Heart left ventricle (tissue), 16 donors: ENCODE results near the gene WNT11. TPM values are rescaled to one million over a fixed set of nuclear protein-coding genes. Genes with fewer than 3 reads are reported as not detected.

ENCODE experiments used
- ATAC-seq, 4 donors: fragments of 200-7000 bp; cut with Tn5 transposase; one replicate each; pipeline ENCODE4 v1.9.1; 2020 to 2022; ENCODE audit warnings: moderate library complexity in 4 of 4, mild to moderate bottlenecking in 3 of 4, moderate number of reproducible peaks in 1 of 4
- DNase-seq, 5 donors: peaks; one replicate each; pipeline ENCODE4 v3.0.0-alpha.2; 2020
- H3K27ac ChIP-seq, 12 donors: fragments of 200-600 bp; sonication (generic) in 4 of 12; one replicate each; pipeline versions ENCODE4 v1.5.0 to v1.8.0; 2016 to 2022; ENCODE audit warnings: mild to moderate bottlenecking in 2 of 12
- H3K27me3 ChIP-seq, 9 donors: fragments of 200-600 bp; sonication (generic) in 2 of 9; one replicate each; pipeline versions ENCODE4 v1.5.1 to v1.8.0; 2016 to 2022; ENCODE audit warnings: mild to moderate bottlenecking in 3 of 9
- H3K36me3 ChIP-seq, 9 donors: fragments of 200-600 bp; sonication (generic) in 2 of 9; one replicate each; pipeline versions ENCODE4 v1.5.0 to v1.8.0; 2018 to 2022; ENCODE audit warnings: mild to moderate bottlenecking in 2 of 9
- H3K4me1 ChIP-seq, 12 donors: fragments of 200-600 bp; sonication (generic) in 4 of 12; one replicate each; pipeline versions ENCODE4 v1.5.0 to v1.8.0; 2016 to 2022; ENCODE audit warnings: mild to moderate bottlenecking in 3 of 12
- H3K4me3 ChIP-seq, 12 donors: fragments of 200-600 bp; sonication (generic) in 4 of 12; one replicate each; pipeline versions ENCODE4 v1.5.0 to v1.8.0; 2017 to 2022; ENCODE audit warnings: mild to moderate bottlenecking in 9 of 12, moderate library complexity in 4 of 12
- H3K9me3 ChIP-seq, 12 donors: fragments of 200-600 bp; sonication (generic) in 4 of 12; one replicate each; pipeline versions ENCODE4 v1.5.0 to v1.8.0; 2016 to 2022; ENCODE audit warnings: mild to moderate bottlenecking in 1 of 12
- CTCF ChIP-seq, 12 donors: fragments of 200-600 bp; sonication (generic) in 4 of 12; IDR thresholded peaks; one replicate each; pipeline versions ENCODE4 v1.5.0 to v1.8.0; 2018 to 2022; ENCODE audit warnings: antibody characterized with exemption in 12 of 12, mild to moderate bottlenecking in 5 of 12
- POLR2A ChIP-seq, 2 donors: fragments of 450-650 bp; IDR thresholded peaks; one replicate each; pipeline ENCODE4 v1.6.1; 2017; ENCODE audit warnings: antibody characterized with exemption in 2 of 2, mild to moderate bottlenecking in 2 of 2, moderate library complexity in 2 of 2
- WGBS, 4 donors: extraction: QIAGEN DNeasy Blood & Tissue Kit in 2 of 4; methylation state at CpG; one replicate each; pipeline versions ENCODE4 v1.1.5 to v1.1.7; 2013 to 2018; 5-methylcytosine and 5-hydroxymethylcytosine counted together
- intact Hi-C, 10 donors: fragments of 100-400 bp; cut with DNase I; formaldehyde crosslinking; loops; one replicate each; pipeline versions ENCODE4 v1.11.1 to v1.14.2; 2022
- long read RNA-seq, 3 donors: library from polyadenylated mRNA; unstranded; transcript quantifications; one replicate each; pipeline ENCODE4 v2.0.0, GENCODE V29; 2020 to 2021
- polyA plus RNA-seq, 2 donors: library from polyadenylated mRNA; stranded (reverse); fragments of 200-250 nt; gene quantifications; one replicate each; pipeline ENCODE4 v1.2.3, GENCODE V29; 2013
- total RNA-seq, 9 donors: library from RNA; depleted of rRNA in 2 of 9; stranded (reverse); fragments of >200 nt in 2 of 9; fragmentation: NEBNext Ultra II Directional in 3 of 9; extraction: Animal tissue kit (Norgen Biotek cat#: 25700) in 3 of 9; gene quantifications; one replicate each; pipeline versions ENCODE4 v1.1.0 to v1.2.4, GENCODE V29; 2016 to 2023
- donor health status: ischemic (EF 13 %, LVEDD 7.1; RV severe dilation, severe dysfunction).
- donor health status: healthy with polysubstance abuse.
- donor health status: DM: no; HTN: yes; CAD: no.
- donor health status: DM: no; HTN: no; CAD: no.
- donor health status: ischemic (EF 25% LVEDD 6.9; RV normal size, moderate dysfunction).
- donor health status: ischemic (EF 25% LVEDD 5.7; RV mildly dilated, moderate dysfunction).
- donor health status: healthy.
- donor health status: DM: yes; HTN: yes; CAD: no.
- donor health status: ischemic (EF 35%, LVEDD 5.7; RV mildly dilated, moderate dysfunction).
- donor health status: nonischemic (EF 11% LVEDD 7.7; RV severe dilation, severe dysfunction).
- donor health status: DM: yes; HTN: yes; CAD: no.
- donor health status: PGD.
- donor health status: ischemic (EF 29% LVEDD 5.4; RV normal size, mild dysfunction).
- donor health status: nonischemic (EF 23%, LVEDD 6.1; RV moderate dilation, normal function).

Gene WNT11
- total RNA-seq (10 to 100 TPM in 2 of 9 donors, 1 to 10 TPM in 7; 5.0 to 20.9 (median 9.2) TPM), polyA plus RNA-seq (1 to 10 TPM; 3.8 to 6.7 TPM)
- long read RNA-seq, donor 1, partial matches to known transcripts = 2 of 23 reads
- long read RNA-seq, donor 1, other reads (novel, unspliced or antisense) = 18 of 23 reads
- long read RNA-seq, donor 2, partial matches to known transcripts = 1 of 7 reads
- long read RNA-seq, donor 2, other reads (novel, unspliced or antisense) = 4 of 7 reads
- long read RNA-seq, donor 3, partial matches to known transcripts = 0 of 9 reads
- long read RNA-seq, donor 3, other reads (novel, unspliced or antisense) = 8 of 9 reads

- 0 to 1% (median 1%) methylated on average over 64 to 80 of the region's 80 CpGs for WGBS, 4 donors
- Histone ChIP-seq H3K27ac (peak within 1 kb of the TSS in 2 of 12 donors; percentile 44 to 84), H3K9me3 (no peaks in the 10 kb centered on the region), H3K27me3 (peaks cover 0 to 62% (median 0%) of the 10 kb centered on the region in 9 donors), H3K4me3 (peak within 1 kb of the TSS; percentile 6 to 82 (median 68)), H3K4me1 (peaks cover 0 to 61% (median 34%) of the 10 kb centered on the region in 12 donors), H3K36me3 (no peaks in the 10 kb centered on the region)
- TF ChIP-seq POLR2A (IDR thresholded peaks at IDR 0.05) (no peak), CTCF (IDR thresholded peaks at IDR 0.05) (peak in 3 of 12 donors; percentile 12 to 23 (median 15))
- ATAC-seq = peak in 3 of 4 donors; percentile 19 to 36 (median 31)
- peak; percentile 61 to 76 (median 66) for DNase-seq
- intact Hi-C loops = loop anchor here (1.0 to 10.0 kb wide), 15 partner anchors 111 to 478 kb away; partner anchors contain the start of genes GVQW3 (in 2 of the 10), THAP12 (in 2 of the 10) and EMSY (in 1 of the 10)
Measured at GRCh38 chr11:76206327-76207081, at the start of gene WNT11. TSS of gene WNT11 (minus strand) at chr11:76206502. CDS start at chr11:76206407, 95 bp downstream.

- H3K27ac ChIP-seq = no peak overlapping the region
- H3K36me3 ChIP-seq = no peaks in the 10 kb centered on the region
- intact Hi-C loops = no loop called here
- peaks cover 0 to 14% (median 0%) of the 10 kb centered on the region in 12 donors for H3K4me1 ChIP-seq
- ATAC-seq = no peak
- TF ChIP-seq CTCF (IDR thresholded peaks at IDR 0.05) (no peak), POLR2A (IDR thresholded peaks at IDR 0.05) (no peak)
- H3K9me3 ChIP-seq = peaks cover 0 to 12% (median 0%) of the 10 kb centered on the region in 12 donors
- H3K4me3 ChIP-seq = no peak overlapping the region
- peak in 1 of 5 donors; percentile 40 for DNase-seq
- WGBS, 4 donors = 81 to 90% (median 87%) methylated on average over 9 of the region's 9 CpGs
- H3K27me3 ChIP-seq = no peaks in the 10 kb centered on the region
Measured at GRCh38 chr11:76253416-76253815, 47.1 kb upstream of the WNT11 start.

- no peak for ATAC-seq
- peaks cover 0 to 12% (median 0%) of the 10 kb centered on the region in 12 donors for H3K9me3 ChIP-seq
- no peaks in the 10 kb centered on the region for H3K36me3 ChIP-seq
- no peak for DNase-seq
- no peak overlapping the region for H3K4me3 ChIP-seq
- intact Hi-C loops = no loop called here
- no peak for TF ChIP-seq POLR2A (IDR thresholded peaks at IDR 0.05)
- TF ChIP-seq CTCF (IDR thresholded peaks at IDR 0.05) = no peak
- H3K27ac ChIP-seq = no peak overlapping the region
- WGBS, 4 donors = 71 to 86% (median 76%) methylated on average over 9 of the region's 9 CpGs
- no peaks in the 10 kb centered on the region for H3K27me3 ChIP-seq
- H3K4me1 ChIP-seq = peaks cover 0 to 14% (median 0%) of the 10 kb centered on the region in 12 donors
Measured at GRCh38 chr11:76252631-76253070, 46.3 kb upstream of the WNT11 start.

GRCh38 chr11:76251576-76251975 is 45.3 kb upstream of the WNT11 start:
- H3K27me3 ChIP-seq = no peaks in the 10 kb centered on the region
- no peak for TF ChIP-seq POLR2A (IDR thresholded peaks at IDR 0.05)
- no peak overlapping the region for H3K4me3 ChIP-seq
- intact Hi-C loops = no loop called here
- H3K27ac ChIP-seq = no peak overlapping the region
- no peaks in the 10 kb centered on the region for H3K36me3 ChIP-seq
- DNase-seq (no peak), ATAC-seq (peak in 2 of 4 donors; percentile 39 to 62)
- peaks cover 0 to 14% (median 0%) of the 10 kb centered on the region in 12 donors for H3K4me1 ChIP-seq
- H3K9me3 ChIP-seq = peaks cover 0 to 12% (median 0%) of the 10 kb centered on the region in 12 donors
- WGBS, 4 donors = 31 to 82% (median 52%) methylated on average over 2 of the region's 2 CpGs
